Measurements from ENCODE around the gene SEC11A. TPM values are rescaled to one million over a fixed set of nuclear protein-coding genes. Genes with fewer than 3 reads are reported as not detected.
"Not testable (repeated sequence)": the region's sequence is repeated elsewhere in the genome, so short reads cannot be mapped to it uniquely, and the experiment has no call there.

SEC11A gene
- total RNA-seq, 1 donor from 2014 or later: 205 TPM

- ATAC-seq (no peak), DNase-seq (no peak)
- H3K36me3 ChIP-seq: no peaks in the 10 kb centered on the region
- H3K9me3 ChIP-seq: no peaks in the 10 kb centered on the region
- no peak for TF ChIP-seq CTCF (IDR thresholded peaks at IDR 0.05)
- peaks cover 73% of the 10 kb centered on the region for H3K4me1 ChIP-seq
- intact Hi-C loops (cut with DNase I): no loop called here
- H3K4me3 ChIP-seq: no peak overlapping the region
- H3K27me3 ChIP-seq (ENCODE audit: low read depth): no peaks in the 10 kb centered on the region
- H3K27ac ChIP-seq: no peak overlapping the region
Observed at GRCh38 chr15:84752195-84752594, 36.3 kb upstream of the SEC11A start.

- H3K36me3 ChIP-seq; H3K9me3 ChIP-seq; DNase-seq; H3K27ac ChIP-seq; H3K27me3 ChIP-seq (ENCODE audit: low read depth); ATAC-seq; H3K4me3 ChIP-seq; intact Hi-C loops (cut with DNase I): not testable (repeated sequence)
- peaks cover 75% of the 10 kb centered on the region for H3K4me1 ChIP-seq
Observed at GRCh38 chr15:84751721-84752120, 35.8 kb upstream of the SEC11A start.

GRCh38 chr15:84750583-84751092 lies 34.7 kb upstream of the SEC11A start:
- DNase-seq: no peak
- no peaks in the 10 kb centered on the region for H3K9me3 ChIP-seq
- no peak for TF ChIP-seq CTCF (IDR thresholded peaks at IDR 0.05)
- ATAC-seq: no peak
- H3K4me1 ChIP-seq: peaks cover 74% of the 10 kb centered on the region
- H3K27me3 ChIP-seq (ENCODE audit: low read depth): no peaks in the 10 kb centered on the region
- peak overlapping the region; percentile 90 for H3K4me3 ChIP-seq
- peak overlapping the region; percentile 100 for H3K27ac ChIP-seq
- no peaks in the 10 kb centered on the region for H3K36me3 ChIP-seq
- intact Hi-C loops (cut with DNase I): no loop called here

- Histone ChIP-seq H3K4me1 (peaks cover 71% of the 10 kb centered on the region), H3K27ac (peak overlapping the region; percentile 100), H3K4me3 (peak overlapping the region; percentile 90), H3K36me3 (no peaks in the 10 kb centered on the region), H3K9me3 (no peaks in the 10 kb centered on the region), H3K27me3 (ENCODE audit: low read depth) (no peaks in the 10 kb centered on the region)
- peak; percentile 54 for DNase-seq
- no peak for TF ChIP-seq CTCF (IDR thresholded peaks at IDR 0.05)
- intact Hi-C loops (cut with DNase I): no loop called here
- ATAC-seq: peak; percentile 23 to 37
Observed at GRCh38 chr15:84749111-84749991, 33.4 kb upstream of the SEC11A start.

- Histone ChIP-seq H3K9me3 (no peaks in the 10 kb centered on the region), H3K4me1 (peaks cover 63% of the 10 kb centered on the region), H3K4me3 (peak within 1 kb of the TSS; percentile 90), H3K27ac (peak within 1 kb of the TSS; percentile 100), H3K36me3 (no peaks in the 10 kb centered on the region), H3K27me3 (ENCODE audit: low read depth) (no peaks in the 10 kb centered on the region)
- TF ChIP-seq CTCF (IDR thresholded peaks at IDR 0.05): no peak
- intact Hi-C loops (cut with DNase I): no loop called here
- DNase-seq: peak; percentile 91
- peak; percentile 86 to 87 for ATAC-seq
Observed at GRCh38 chr15:84748274-84749110, 32.6 kb upstream of the SEC11A start, which contains the start of gene ZNF592. Gene ZNF592 (plus strand): TSS chr15:84748592. CDS start chr15:84782676, 34,084 bp downstream.
